HepG2 (cell line): Measurements from ENCODE around the gene NPHP3. TPM values are rescaled to one million over a fixed set of nuclear protein-coding genes. Genes with fewer than 3 reads are reported as not detected.

Experiments
- CCDC6 ChIP-seq: sonication (generic); formaldehyde crosslinking; IDR thresholded peaks from 2 replicates; pipeline ENCODE4 v1.8.1; 2022; ENCODE audit warnings: mild to moderate bottlenecking, missing genetic modification reagents, moderate library complexity
- CREBL2 ChIP-seq: sonication (generic); formaldehyde crosslinking; IDR thresholded peaks from 2 replicates; pipeline ENCODE4 v1.8.1; 2023; ENCODE audit warnings: missing genetic modification reagents, mild to moderate bottlenecking, borderline replicate concordance
- HINFP ChIP-seq: sonication (generic); formaldehyde crosslinking; IDR thresholded peaks from 2 replicates; pipeline ENCODE4 v1.4.0; 2020; ENCODE audit warnings: low read depth, mild to moderate bottlenecking, missing genetic modification reagents
- HMGXB4 ChIP-seq, 2 experiments: sonication (generic) in 1 of 2; formaldehyde crosslinking in 1 of 2; IDR thresholded peaks; 2 replicates each; pipeline versions ENCODE4 v1.4.0 to v1.6.1; 2018 to 2020; ENCODE audit warnings: missing genetic modification reagents in 2 of 2, borderline replicate concordance in 1 of 2, low read depth in 1 of 2, mild to moderate bottlenecking in 1 of 2, missing biosample characterization in 1 of 2
- HOXA7 ChIP-seq: sonication (generic); formaldehyde crosslinking; IDR thresholded peaks from 2 replicates; pipeline ENCODE4 v1.8.1; 2022; ENCODE audit warnings: mild to moderate bottlenecking, missing genetic modification reagents, moderate library complexity
- JDP2 ChIP-seq: sonication (generic); formaldehyde crosslinking; IDR thresholded peaks from 2 replicates; pipeline ENCODE4 v1.8.1; 2022; ENCODE audit warnings: missing genetic modification reagents, borderline replicate concordance
- KDM4B ChIP-seq: sonication (generic); formaldehyde crosslinking; IDR thresholded peaks from 2 replicates; pipeline ENCODE4 v1.4.0; 2020; ENCODE audit warnings: missing genetic modification reagents
- MTA1 ChIP-seq: sonication (generic); formaldehyde crosslinking; IDR thresholded peaks from 2 replicates; pipeline ENCODE4 v1.4.0; 2020; ENCODE audit warnings: missing genetic modification reagents, mild to moderate bottlenecking, borderline replicate concordance
- PCBP2 ChIP-seq: fragments of 200-400 bp; formaldehyde crosslinking; optimal IDR thresholded peaks from 2 replicates; pipeline ENCODE3; 2018; ENCODE audit warnings: low read length, low read depth; ENCODE audit not compliant: poor library complexity, severe bottlenecking
- SKIL ChIP-seq: sonication (generic); formaldehyde crosslinking; IDR thresholded peaks from 2 replicates; pipeline ENCODE4 v1.8.0; 2022; ENCODE audit warnings: missing genetic modification reagents, mild to moderate bottlenecking, moderate library complexity, borderline replicate concordance
- SNAI1 ChIP-seq: sonication (generic); formaldehyde crosslinking; IDR thresholded peaks from 2 replicates; pipeline ENCODE4 v1.5.0; 2020; ENCODE audit warnings: mild to moderate bottlenecking, missing genetic modification reagents, borderline replicate concordance
- ZBTB8A ChIP-seq: sonication (generic); formaldehyde crosslinking; IDR thresholded peaks from 2 replicates; pipeline ENCODE4 v1.4.0; 2020; ENCODE audit warnings: mild to moderate bottlenecking, low read depth, missing genetic modification reagents, borderline replicate concordance
- ZNF160 ChIP-seq: sonication (generic); formaldehyde crosslinking; IDR thresholded peaks from 2 replicates; pipeline ENCODE4 v1.8.0; 2022; ENCODE audit warnings: mild to moderate bottlenecking, inconsistent platforms, missing genetic modification reagents
- ZNF20 ChIP-seq: sonication (generic); formaldehyde crosslinking; IDR thresholded peaks from 2 replicates; pipeline ENCODE4 v1.4.0; 2020; ENCODE audit warnings: mild to moderate bottlenecking, moderate library complexity, missing genetic modification reagents
- ZNF350 ChIP-seq: sonication (generic); formaldehyde crosslinking; IDR thresholded peaks from 2 replicates; pipeline ENCODE4 v1.4.0; 2020; ENCODE audit warnings: mild to moderate bottlenecking, low read depth, missing genetic modification reagents, borderline replicate concordance
- ZNF383 ChIP-seq: sonication (generic); formaldehyde crosslinking; IDR thresholded peaks from 2 replicates; pipeline ENCODE4 v1.4.0; 2020; ENCODE audit warnings: missing genetic modification reagents, mild to moderate bottlenecking, borderline replicate concordance
- ZNF546 ChIP-seq: sonication (generic); formaldehyde crosslinking; conservative IDR thresholded peaks from 2 replicates; pipeline ENCODE4 v1.8.1; 2023; ENCODE audit warnings: mild to moderate bottlenecking, missing genetic modification reagents
- ZNF547 ChIP-seq: sonication (generic); formaldehyde crosslinking; IDR thresholded peaks from 2 replicates; pipeline ENCODE4 v1.5.1; 2020; ENCODE audit warnings: mild to moderate bottlenecking, missing genetic modification reagents
- polyA plus RNA-seq, 8 experiments: library from polyadenylated mRNA; depleted of rRNA in 3 of 8; stranded (reverse) in 7 of 8; unstranded in 1 of 8; fragments of >200 nt; fragmentation: Illumina TruSeq in 4 of 8; extraction: Trizol in 4 of 8; gene quantifications; 2 replicates each; pipeline versions ENCODE4 v1.2.1 to v1.2.3, GENCODE V29; 2011 to 2016; ENCODE audit warnings: low read depth in 4 of 8, missing spikeins in 1 of 8, mixed read lengths in 1 of 8; ENCODE audit not compliant: insufficient read depth in 1 of 8
- total RNA-seq, 5 experiments: library from RNA; depleted of rRNA; stranded (reverse); fragments of >200 nt; fragmentation: Illumina TruSeq; extraction: Trizol; gene quantifications; 2 replicates each; pipeline ENCODE4 v1.2.3, GENCODE V29; 2016; ENCODE audit warnings: low read depth in 1 of 5
- TF ChIP-seq, protein P1 (sequence below): sonication (generic); formaldehyde crosslinking; IDR thresholded peaks from 2 replicates; pipeline ENCODE4 v1.4.0; 2020; ENCODE audit warnings: missing genetic modification reagents

Gene NPHP3
- total and polyA plus RNA-seq, 2 of the 13 experiments (the other 11 are each of a cell fraction or from before 2014, with no cell fraction given), result 11.0 to 20.2 TPM

- TF ChIP-seq HMGXB4 (CRISPR knock-in tag; IDR thresholded peaks at IDR 0.05; ENCODE audit: borderline replicate concordance in 1 of 2, low read depth in 1 of 2), result peak in 1 of 2 experiments; percentile 36; a peak in 1 of 4 replicates
- TF ChIP-seq SKIL (CRISPR knock-in tag), result no peak
- TF ChIP-seq CCDC6, result peak; percentile 46; the same call in 1 of the 2 replicates
- TF ChIP-seq ZBTB8A (CRISPR knock-in tag), result no peak
- TF ChIP-seq PCBP2, result no peak
- no peak for TF ChIP-seq KDM4B (CRISPR knock-in tag)
- no peak for TF ChIP-seq ZNF350 (CRISPR knock-in tag)
- no peak; the same call in 1 of the 2 replicates for TF ChIP-seq ZNF160 (CRISPR knock-in tag)
- peak; percentile 50; the same call in 1 of the 2 replicates for TF ChIP-seq HINFP (CRISPR knock-in tag)
- no peak for TF ChIP-seq JDP2
- TF ChIP-seq, protein P1, sequence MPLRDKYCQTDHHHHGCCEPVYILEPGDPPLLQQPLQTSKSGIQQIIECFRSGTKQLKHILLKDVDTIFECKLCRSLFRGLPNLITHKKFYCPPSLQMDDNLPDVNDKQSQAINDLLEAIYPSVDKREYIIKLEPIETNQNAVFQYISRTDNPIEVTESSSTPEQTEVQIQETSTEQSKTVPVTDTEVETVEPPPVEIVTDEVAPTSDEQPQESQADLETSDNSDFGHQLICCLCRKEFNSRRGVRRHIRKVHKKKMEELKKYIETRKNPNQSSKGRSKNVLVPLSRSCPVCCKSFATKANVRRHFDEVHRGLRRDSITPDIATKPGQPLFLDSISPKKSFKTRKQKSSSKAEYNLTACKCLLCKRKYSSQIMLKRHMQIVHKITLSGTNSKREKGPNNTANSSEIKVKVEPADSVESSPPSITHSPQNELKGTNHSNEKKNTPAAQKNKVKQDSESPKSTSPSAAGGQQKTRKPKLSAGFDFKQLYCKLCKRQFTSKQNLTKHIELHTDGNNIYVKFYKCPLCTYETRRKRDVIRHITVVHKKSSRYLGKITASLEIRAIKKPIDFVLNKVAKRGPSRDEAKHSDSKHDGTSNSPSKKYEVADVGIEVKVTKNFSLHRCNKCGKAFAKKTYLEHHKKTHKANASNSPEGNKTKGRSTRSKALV (CRISPR knock-in tag), result 0 out of 2 replicates have a peak, but pooled peaks have one; percentile 3
- no peak for TF ChIP-seq ZNF20 (CRISPR knock-in tag)
- no peak for TF ChIP-seq ZNF547
- TF ChIP-seq CREBL2 (CRISPR knock-in tag), result no peak
- TF ChIP-seq ZNF546, result peak; percentile 24; the same call in 1 of the 2 replicates
- no peak; the same call in 1 of the 2 replicates for TF ChIP-seq MTA1
- TF ChIP-seq ZNF383 (CRISPR knock-in tag), result 0 out of 2 replicates have a peak, but pooled peaks have one; percentile 32
- TF ChIP-seq SNAI1 (CRISPR knock-in tag), result no peak
- no peak for TF ChIP-seq HOXA7 (CRISPR knock-in tag)
Observed at GRCh38 chr3:132659365-132660051, 62.7 kb downstream of the NPHP3 start, which contains the start of gene ACAD11 (continued).
